Activated CD4-positive, alpha-beta T cell treated with anti-CD3 and anti-CD28 coated beads, Interleukin-2, amount 50 U/mL, for 16 hours (primary cell): ENCODE data around the gene HPSE2.
"Not testable (repeated sequence)": the region's sequence is repeated elsewhere in the genome, so short reads cannot be mapped to it uniquely, and the experiment has no call there.

Experiments
- DNase-seq: peaks from one replicate; pipeline ENCODE4 v3.0.0-alpha.2; 2020

Gene HPSE2

GRCh38 chr10:99002392-99002791, 233.3 kb downstream of the HPSE2 start:
- no peak for DNase-seq

GRCh38 chr10:98997596-98997995, 238.1 kb downstream of the HPSE2 start:
- no peak for DNase-seq

GRCh38 chr10:98994030-98994429, 241.6 kb downstream of the HPSE2 start:
- DNase-seq = no peak

- DNase-seq = not testable (repeated sequence)
These were observed 251.9 kb downstream of the HPSE2 start for GRCh38 chr10:98983751-98984150.

GRCh38 chr10:98980353-98980752, 255.3 kb downstream of the HPSE2 start:
- no peak for DNase-seq

GRCh38 chr10:98971464-98971863, 264.2 kb downstream of the HPSE2 start:
- DNase-seq = no peak

- DNase-seq = no peak
These were observed 268.1 kb downstream of the HPSE2 start for GRCh38 chr10:98967601-98968000.

- DNase-seq = no peak
These were observed 272.0 kb downstream of the HPSE2 start for GRCh38 chr10:98963608-98964007.

GRCh38 chr10:98959379-98959778, 276.3 kb downstream of the HPSE2 start:
- DNase-seq = no peak

GRCh38 chr10:98957801-98958200, 277.9 kb downstream of the HPSE2 start:
- no peak for DNase-seq

GRCh38 chr10:98956576-98957260, 278.9 kb downstream of the HPSE2 start:
- no peak for DNase-seq

GRCh38 chr10:98953251-98953650, 282.4 kb downstream of the HPSE2 start:
- DNase-seq = no peak

- DNase-seq = no peak
These were observed 284.2 kb downstream of the HPSE2 start for GRCh38 chr10:98951269-98952000.

GRCh38 chr10:98950106-98950505, 285.5 kb downstream of the HPSE2 start:
- DNase-seq = no peak

GRCh38 chr10:98949306-98949705, 286.3 kb downstream of the HPSE2 start:
- no peak for DNase-seq

GRCh38 chr10:98943681-98944080, 292.0 kb downstream of the HPSE2 start:
- DNase-seq = no peak

- no peak for DNase-seq
These were observed 305.9 kb downstream of the HPSE2 start for GRCh38 chr10:98929709-98930108.

GRCh38 chr10:98925651-98926050, 310.0 kb downstream of the HPSE2 start:
- DNase-seq = no peak

GRCh38 chr10:98924526-98924925, 311.1 kb downstream of the HPSE2 start:
- DNase-seq = no peak

GRCh38 chr10:98921316-98921715, 314.3 kb downstream of the HPSE2 start:
- DNase-seq = no peak

- no peak for DNase-seq
These were observed 314.8 kb downstream of the HPSE2 start for GRCh38 chr10:98920807-98921206.

- no peak for DNase-seq
These were observed 315.3 kb downstream of the HPSE2 start for GRCh38 chr10:98920360-98920759.

GRCh38 chr10:98919899-98920298, 315.8 kb downstream of the HPSE2 start:
- DNase-seq = no peak

GRCh38 chr10:98917828-98918227, 317.8 kb downstream of the HPSE2 start:
- no peak for DNase-seq
